GM18505 (cell line): ENCODE measurements around the gene OPRL1.
"Not testable (repeated sequence)": the region's sequence is repeated elsewhere in the genome, so short reads cannot be mapped to it uniquely, and the experiment has no call there.

ENCODE experiments used
- ATAC-seq: cut with Tn5 transposase; IDR thresholded peaks from one replicate; pipeline ENCODE4 v1.9.1; 2021; ENCODE audit not compliant: unreplicated experiment
- POLR2A ChIP-seq: IDR thresholded peaks from 4 replicates; pipeline ENCODE4 v1.6.1; 2011; ENCODE audit warnings: borderline replicate concordance; ENCODE audit not compliant: insufficient read depth, insufficient read length; ENCODE audit errors: extremely low read depth

OPRL1 gene

GRCh38 chr20:64119681-64120341, 39.9 kb downstream of the OPRL1 start:
- TF ChIP-seq POLR2A = no peak
- ATAC-seq = no peak

GRCh38 chr20:64121586-64121985, 41.7 kb downstream of the OPRL1 start:
- no peak for ATAC-seq
- no peak for TF ChIP-seq POLR2A

- ATAC-seq = not testable (repeated sequence)
Observed at GRCh38 chr20:64122927-64123326, 43.0 kb downstream of the OPRL1 start.

- ATAC-seq = not testable (repeated sequence)
Observed at GRCh38 chr20:64123517-64123916, 43.6 kb downstream of the OPRL1 start.

- TF ChIP-seq POLR2A = no peak
- ATAC-seq = no peak
Observed at GRCh38 chr20:64129146-64129782, 49.4 kb downstream of the OPRL1 start.

GRCh38 chr20:64130271-64130670, 50.4 kb downstream of the OPRL1 start:
- ATAC-seq = no peak
- no peak for TF ChIP-seq POLR2A

- ATAC-seq = no peak
- TF ChIP-seq POLR2A = no peak
Observed at GRCh38 chr20:64130876-64131275, 51.0 kb downstream of the OPRL1 start.

GRCh38 chr20:64131406-64131805, 51.5 kb downstream of the OPRL1 start:
- no peak for TF ChIP-seq POLR2A
- ATAC-seq = no peak

GRCh38 chr20:64133951-64134407, 54.1 kb downstream of the OPRL1 start:
- no peak for ATAC-seq
- no peak for TF ChIP-seq POLR2A

- ATAC-seq = not testable (repeated sequence)
Observed at GRCh38 chr20:64134744-64135143, 54.9 kb downstream of the OPRL1 start.

- no peak for TF ChIP-seq POLR2A
- no peak for ATAC-seq
Observed at GRCh38 chr20:64136004-64136710, 56.3 kb downstream of the OPRL1 start.

GRCh38 chr20:64137598-64138031, 57.7 kb downstream of the OPRL1 start:
- no peak for TF ChIP-seq POLR2A
- no peak for ATAC-seq

GRCh38 chr20:64138276-64138815, 58.5 kb downstream of the OPRL1 start:
- no peak for TF ChIP-seq POLR2A
- ATAC-seq = no peak
